PC-3 (cell line): ENCODE measurements around the gene RNF183.

ENCODE experiments used
- EZH2phosphoT487 ChIP-seq: fragments of 300-600 bp; sonication (generic); IDR thresholded peaks from 2 replicates; pipeline ENCODE4 v1.6.1; 2018; ENCODE audit warnings: mild to moderate bottlenecking, antibody characterized with exemption, low read length, borderline replicate concordance
- TF ChIP-seq, protein P1 (sequence below): fragments of 300-600 bp; sonication (generic); conservative IDR thresholded peaks from 2 replicates; pipeline ENCODE4 v1.5.1; 2017; ENCODE audit warnings: antibody characterized with exemption, low read depth, mild to moderate bottlenecking, low read length

DNA sequence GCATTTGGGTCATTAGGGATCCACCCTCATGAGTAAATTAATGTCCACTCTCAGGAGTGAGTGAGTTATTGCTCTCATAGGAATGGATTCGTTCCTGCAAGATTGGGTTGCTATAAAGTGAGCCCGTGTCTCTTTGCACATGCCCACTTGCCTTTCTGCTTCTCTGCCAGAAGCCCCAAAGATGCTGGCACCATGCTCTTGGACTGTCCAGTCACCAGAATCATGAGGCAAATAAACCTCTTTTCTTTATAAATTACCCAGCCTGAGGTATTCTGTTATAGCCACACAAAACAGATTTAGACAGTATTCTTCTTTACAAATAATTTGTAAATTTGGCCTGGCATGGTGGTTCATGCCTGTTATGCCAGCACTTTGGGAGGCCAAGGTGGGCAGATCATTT lies 52.4 kb downstream of the RNF183 start:
- TF ChIP-seq, protein P1, sequence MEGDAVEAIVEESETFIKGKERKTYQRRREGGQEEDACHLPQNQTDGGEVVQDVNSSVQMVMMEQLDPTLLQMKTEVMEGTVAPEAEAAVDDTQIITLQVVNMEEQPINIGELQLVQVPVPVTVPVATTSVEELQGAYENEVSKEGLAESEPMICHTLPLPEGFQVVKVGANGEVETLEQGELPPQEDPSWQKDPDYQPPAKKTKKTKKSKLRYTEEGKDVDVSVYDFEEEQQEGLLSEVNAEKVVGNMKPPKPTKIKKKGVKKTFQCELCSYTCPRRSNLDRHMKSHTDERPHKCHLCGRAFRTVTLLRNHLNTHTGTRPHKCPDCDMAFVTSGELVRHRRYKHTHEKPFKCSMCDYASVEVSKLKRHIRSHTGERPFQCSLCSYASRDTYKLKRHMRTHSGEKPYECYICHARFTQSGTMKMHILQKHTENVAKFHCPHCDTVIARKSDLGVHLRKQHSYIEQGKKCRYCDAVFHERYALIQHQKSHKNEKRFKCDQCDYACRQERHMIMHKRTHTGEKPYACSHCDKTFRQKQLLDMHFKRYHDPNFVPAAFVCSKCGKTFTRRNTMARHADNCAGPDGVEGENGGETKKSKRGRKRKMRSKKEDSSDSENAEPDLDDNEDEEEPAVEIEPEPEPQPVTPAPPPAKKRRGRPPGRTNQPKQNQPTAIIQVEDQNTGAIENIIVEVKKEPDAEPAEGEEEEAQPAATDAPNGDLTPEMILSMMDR = no peak
- no peak for TF ChIP-seq EZH2phosphoT487
